HCEC 1CT (cell line): ENCODE data around the gene GPX6.
A peak's percentile ranks its signal among the peaks of the same experiment; 100 is the strongest.
"Not testable (repeated sequence)": the region's sequence is repeated elsewhere in the genome, so short reads cannot be mapped to it uniquely, and the experiment has no call there.

Experiments
- DNase-seq: peaks from one replicate; pipeline ENCODE4 v3.0.0-alpha.2; 2017

GPX6 gene

DNA sequence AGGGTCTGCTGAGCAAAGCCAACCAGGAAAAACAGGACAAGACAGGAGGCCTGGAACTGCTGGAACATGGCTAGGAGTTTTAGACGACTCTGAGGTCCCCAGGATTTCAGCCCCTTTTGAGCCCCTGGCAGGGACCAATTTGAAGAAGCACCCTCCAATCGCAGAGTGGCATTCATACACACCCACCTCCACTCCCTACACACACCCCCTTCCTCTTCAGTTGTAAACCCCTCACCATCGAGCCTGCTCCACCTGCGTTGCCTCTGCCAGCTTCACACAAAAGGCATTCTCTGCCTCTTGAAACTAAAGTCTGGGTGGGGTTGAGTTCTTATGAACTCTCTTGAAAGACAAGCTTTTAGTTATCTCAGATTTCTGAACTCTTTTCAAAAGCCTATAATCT is at the start of gene GPX6:
Gene GPX6, minus strand, starts transcription at position 118 of the 400 bp plus-strand sequence. Its CDS starts 50 bp downstream, at position 68.
- DNase-seq: no peak

GRCh38 chr6:28563430-28564095 is 48.0 kb upstream of the GPX6 start:
- DNase-seq: no peak

DNA sequence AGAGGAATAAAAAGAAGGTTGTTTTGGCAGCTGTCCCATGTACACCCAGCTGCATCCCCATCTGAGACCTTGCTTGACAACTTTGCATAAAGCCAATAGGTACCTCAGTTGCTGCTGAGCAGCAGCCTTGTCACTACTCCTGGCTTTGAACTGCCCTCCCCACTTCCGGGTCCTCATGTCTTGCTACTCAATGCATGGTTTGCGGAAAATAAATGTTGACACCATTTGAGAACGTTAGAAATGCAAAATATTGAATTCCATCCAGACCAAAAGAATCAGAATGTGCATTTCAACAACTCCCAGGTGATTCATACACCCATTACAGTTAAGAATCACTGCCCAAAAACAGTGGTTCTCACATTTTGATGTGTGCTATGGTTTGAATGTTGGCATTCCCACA is 43.0 kb upstream of the GPX6 start:
- DNase-seq: no peak

- no peak for DNase-seq
These were observed 39.5 kb upstream of the GPX6 start for GRCh38 chr6:28555136-28555535.

DNA sequence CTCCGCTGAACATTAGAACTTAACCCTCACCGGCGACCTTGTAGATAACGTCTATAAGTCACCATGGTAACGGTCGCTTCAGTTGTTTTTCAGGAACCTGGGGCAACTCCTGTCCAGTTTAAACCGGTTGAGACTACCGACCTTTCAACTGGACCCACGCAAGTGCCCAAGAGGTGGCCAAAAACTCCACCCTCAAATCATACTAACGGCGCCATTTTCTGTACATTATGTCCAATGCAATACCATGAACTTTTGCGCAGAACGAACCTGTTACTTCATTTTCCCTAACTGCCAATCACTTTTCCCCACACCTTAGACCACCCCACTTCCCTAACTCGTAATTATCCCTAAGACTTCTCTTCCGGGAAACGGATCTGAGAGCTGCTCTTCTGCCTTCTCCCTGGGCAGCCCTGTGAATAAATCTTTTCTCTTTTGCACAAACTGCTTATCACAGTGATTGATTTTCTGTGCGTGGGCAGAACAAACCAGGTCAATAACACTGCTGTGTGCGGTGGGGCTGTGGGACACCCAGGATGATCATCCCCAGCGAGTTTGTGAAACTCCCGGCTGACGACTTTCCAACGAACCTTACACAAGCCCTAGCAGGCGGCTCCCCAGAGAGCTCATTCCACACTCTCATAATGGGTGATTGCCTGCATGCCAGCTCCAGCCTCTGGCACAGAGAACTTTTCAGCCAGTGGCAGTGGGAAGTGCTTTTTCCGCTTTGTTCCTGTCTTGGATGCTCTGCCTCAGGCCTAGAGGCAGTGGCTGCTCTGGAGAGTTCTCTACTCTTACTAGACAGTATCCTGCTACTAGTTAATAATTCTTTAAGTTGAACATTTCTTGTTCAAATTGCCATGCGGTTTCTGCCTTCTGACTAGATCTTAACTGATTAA is 38.6 kb upstream of the GPX6 start:
- DNase-seq: no peak

DNA sequence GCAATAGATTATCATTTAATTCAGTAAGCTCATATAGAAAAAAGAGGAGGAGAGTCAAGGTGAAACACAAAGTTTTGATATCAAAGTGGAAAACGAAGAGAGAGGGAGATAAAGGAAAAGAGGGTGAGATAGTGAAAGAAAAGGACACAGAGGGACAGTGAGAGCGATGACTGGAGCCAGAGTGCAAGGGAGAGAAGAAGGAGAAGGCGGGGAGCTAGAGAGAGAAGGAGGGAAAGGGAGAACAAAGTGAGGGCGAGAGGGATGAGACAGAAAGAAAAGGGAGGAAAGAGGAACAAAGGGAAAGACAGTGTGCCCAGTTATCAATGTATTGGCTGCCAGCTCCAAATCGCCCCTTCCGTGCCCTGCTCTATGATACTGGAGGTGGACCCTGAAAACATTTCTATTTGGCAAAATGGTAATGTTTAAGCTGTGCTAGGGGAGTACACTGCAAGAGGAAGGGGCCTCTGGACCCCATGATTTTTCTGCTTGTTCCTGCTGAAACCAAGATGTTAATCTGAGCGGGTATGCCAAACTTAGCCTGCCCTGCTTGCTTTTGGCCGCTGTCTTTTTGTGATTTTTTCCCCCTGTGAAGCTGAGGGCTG is 37.9 kb upstream of the GPX6 start:
- DNase-seq: no peak

- no peak for DNase-seq
These were observed 36.5 kb upstream of the GPX6 start for GRCh38 chr6:28551891-28552666.

- not testable (repeated sequence) for DNase-seq
These were observed 31.4 kb upstream of the GPX6 start for GRCh38 chr6:28547003-28547402.

DNA sequence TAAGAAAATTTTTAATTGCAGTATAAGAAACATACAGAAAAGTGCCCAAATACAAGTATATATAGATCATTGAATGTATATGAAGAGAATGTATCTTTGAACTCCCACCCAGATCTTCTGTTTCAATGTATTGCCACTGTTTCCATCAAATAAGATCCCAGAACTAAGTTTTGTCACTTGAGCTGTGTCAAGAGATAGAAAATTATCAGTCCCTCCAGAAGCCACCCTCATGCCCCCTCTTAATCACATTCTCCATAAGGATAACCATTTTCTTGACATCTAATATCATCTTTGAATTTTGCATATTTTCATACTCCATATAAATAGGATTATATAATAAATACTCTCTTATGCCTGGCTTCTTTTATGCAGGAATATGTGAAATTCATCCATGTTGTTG is 30.4 kb upstream of the GPX6 start:
- no peak for DNase-seq

- DNase-seq: no peak
These were observed 28.3 kb upstream of the GPX6 start for GRCh38 chr6:28543651-28544610.

DNA sequence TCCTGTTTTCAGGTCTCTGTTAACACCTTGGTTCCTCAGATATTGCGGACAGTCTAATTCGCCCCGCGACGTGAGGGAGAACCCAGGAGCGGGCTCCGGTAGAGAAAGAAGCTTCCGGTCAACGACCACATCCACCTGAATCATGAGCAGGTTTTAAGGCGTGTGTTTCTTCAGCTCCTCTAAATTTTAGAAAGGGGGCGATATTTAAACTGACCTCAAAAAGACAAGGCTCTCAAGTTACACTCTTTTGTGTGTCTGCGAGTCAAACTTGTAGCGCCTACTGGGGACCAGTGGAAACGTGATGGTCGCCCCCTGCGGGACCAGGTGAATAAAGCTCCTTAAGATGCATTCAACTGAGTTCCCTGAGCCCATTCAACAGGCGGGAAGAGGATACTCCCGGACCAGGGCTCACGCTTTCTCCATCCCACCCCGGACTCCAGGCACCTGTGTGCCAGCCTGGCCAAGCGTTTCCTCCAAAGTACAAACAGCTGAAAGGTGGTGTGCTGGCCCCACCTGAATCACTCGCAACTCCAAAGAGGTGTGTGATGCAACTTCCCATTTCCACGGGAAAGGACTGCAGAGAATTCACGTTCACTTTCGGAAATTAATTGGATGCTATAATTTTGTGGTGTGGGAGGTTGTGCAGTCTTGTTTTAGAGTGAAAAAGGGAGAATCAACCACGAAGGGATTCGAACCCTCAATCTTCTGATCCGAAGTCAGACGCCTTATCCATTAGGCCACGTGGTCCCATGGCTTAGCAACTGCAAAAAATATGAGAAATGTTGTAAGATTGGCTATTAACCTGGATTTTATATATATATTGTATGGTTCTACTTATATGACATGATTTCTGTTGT is 27.1 kb upstream of the GPX6 start:
- DNase-seq: peak; percentile 75

DNA sequence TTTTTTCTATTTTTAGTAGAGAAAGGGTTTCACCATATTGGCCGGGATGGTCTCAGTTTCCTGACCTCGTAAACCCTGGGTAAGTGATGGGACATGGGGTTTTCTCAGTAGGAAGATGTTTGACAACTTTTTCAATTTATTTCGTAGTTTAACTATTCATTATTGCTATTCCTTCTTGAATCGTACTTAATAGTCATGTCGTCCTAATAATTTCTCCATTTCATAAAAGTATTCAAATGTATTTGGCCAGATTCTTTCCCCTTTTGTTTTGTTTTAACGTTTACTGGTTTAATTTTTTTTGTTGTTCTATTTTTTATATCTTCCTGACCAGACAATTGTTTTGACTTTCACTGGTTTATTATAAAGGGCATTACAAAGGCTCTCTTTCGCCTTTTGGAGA is 26.4 kb upstream of the GPX6 start:
- DNase-seq: no peak

GRCh38 chr6:28537509-28538140 is 22.0 kb upstream of the GPX6 start:
- DNase-seq: no peak

- no peak for DNase-seq
These were observed 21.5 kb upstream of the GPX6 start for GRCh38 chr6:28537065-28537464.

DNA sequence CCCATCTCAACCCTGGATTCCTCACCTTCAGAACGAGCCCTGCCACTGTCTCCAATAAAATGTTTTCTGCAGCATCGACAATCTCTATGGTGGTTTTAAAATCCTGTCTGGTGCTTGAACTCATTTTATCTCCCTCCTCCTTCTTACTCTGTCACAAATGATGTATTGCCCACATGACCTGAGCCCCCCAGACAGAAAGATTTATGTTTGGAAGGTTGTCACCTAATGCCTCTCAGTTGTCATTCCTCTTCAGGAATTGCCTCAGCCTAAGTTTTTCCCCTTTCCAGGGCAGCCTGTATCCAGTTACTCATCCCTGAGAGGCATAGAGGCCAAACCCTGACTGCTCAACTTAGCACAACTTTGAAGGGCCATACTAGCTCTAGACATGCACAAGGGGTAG is 19.3 kb upstream of the GPX6 start:
- no peak for DNase-seq

DNA sequence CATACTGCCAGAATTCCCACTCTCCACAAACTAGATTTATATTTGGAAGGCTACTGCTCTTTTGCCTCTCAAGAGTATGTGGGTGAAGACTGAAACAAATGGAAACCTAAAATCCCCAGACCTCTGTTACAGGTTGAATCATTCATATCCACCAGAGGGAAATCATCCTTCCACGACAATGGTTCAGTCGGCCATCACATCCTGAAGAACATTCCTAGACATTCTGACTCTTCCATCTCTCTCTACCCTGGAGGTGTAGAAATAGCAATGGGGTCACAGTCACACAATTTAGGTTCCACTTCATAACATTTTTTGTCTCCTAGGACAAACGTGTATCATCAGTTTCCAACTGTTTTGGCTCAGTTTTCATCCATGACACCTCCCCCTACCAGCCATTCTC is 18.7 kb upstream of the GPX6 start:
- no peak for DNase-seq

DNA sequence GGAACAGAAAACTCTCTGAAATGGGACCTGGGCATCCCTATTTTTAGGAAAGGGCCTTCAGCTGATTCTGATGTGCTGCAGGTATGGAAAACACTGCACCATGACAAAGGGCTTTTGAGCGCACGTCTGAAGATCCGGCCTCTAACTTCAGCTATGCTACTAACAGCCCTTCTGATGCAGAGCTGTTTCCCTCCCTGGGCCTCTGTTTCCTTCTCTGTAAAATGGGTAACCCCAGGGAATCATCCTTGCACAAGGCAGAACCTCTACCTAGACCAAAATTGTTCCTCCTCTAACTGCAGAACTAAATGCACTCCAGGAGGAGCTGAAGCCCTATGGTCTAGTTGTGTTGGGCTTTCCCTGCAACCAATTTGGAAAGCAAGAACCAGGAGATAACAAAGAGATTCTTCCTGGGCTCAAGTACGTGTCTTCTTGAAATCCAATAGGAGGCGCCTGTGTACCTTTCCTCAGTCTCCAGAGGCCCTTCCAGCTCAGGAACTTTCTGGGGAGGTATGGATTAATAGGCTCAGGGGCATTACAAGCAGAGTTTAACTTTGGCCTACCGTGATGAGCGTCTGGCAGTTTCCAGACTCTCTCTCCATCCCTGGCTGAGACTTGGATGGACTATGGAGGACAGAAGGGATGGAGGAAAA is 16.0 kb upstream of the GPX6 start:
- peak; percentile 11 for DNase-seq

- no peak for DNase-seq
These were observed 15.2 kb upstream of the GPX6 start for GRCh38 chr6:28530777-28531176.

DNA sequence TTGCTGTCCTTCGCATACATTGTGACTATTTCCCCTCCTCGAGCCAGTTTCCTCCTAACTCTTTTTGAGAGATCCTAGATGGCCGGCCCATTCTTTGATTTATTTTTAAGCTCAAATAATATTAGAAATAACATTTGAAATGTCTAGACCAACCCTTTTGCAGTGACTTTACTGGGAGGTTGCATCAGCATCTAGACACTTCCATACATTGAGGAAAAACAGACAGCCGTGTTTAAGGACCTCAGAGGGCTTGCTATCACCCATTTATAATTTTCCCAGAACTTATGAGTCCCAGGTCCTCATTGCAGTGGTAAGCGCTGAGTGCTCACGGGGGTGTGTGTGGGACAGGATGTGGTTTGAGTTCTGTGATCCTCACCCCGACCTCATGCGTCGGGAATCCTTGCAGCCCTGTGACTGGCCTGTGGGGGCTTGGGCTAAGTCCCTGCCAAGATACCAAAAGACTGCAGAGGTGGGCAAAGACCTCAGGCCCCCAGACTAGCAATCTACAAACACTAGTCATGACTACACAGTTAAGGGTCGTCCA is 10.0 kb upstream of the GPX6 start, which contains the start of gene GPX5:
Gene GPX5, plus strand, starts transcription at position 386 of the 544 bp plus-strand sequence. Its CDS starts 133 bp downstream, at position 519.
- DNase-seq: no peak
